K562 treated with DMSO at 1 percent for 48 hours (cell line): Measurements from ENCODE around the gene IPP. TPM values are rescaled to one million over a fixed set of nuclear protein-coding genes. Genes with fewer than 3 reads are reported as not detected.

Experiments
- total RNA-seq: library from RNA; unstranded; fragments of 300-600 nt; gene quantifications from 2 replicates; pipeline ENCODE4 v1.2.3, GENCODE V29; 2022; ENCODE audit warnings: low replicate concordance; ENCODE audit errors: extremely low read depth

The IPP gene
- total RNA-seq: not detected in 2 replicates

DNA sequence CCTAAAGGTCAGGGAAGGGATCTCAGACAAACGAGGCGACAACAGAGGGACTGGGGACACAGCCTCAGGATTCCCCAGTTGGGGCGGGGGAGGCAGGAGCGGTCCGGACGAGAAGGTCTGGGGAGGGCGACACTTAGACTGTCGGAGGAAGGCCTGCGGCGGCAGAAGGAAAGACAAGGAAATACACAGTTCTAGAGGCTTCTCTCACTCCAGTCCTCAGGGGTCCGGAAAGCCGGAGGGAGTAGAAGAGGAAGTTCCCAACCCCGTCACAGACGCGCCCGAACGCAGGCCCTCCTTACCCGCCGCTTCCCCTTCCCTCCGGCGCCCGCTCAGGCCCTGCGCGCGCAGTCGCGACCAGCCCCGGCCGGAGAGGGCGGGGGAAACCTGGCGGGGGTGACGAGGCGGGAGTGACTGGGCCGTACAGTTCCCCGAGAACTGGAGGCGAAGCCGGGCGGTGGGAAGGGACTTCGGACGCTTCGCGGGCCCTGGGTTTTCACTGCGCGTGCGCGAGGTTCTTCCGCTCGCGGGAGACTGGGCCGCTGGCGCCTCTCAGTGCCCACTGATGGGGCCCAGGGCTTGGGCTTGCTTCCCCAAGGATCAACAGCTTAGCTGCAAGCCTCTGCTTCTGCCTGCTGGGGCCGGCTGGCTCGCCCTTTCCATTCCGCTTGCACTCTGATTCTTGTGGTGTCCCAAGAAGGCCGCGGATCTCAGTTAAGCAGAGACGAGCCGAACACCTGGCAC, at the start of gene IPP:
TSS of gene IPP (minus strand) at position 356 of the 741 bp plus-strand sequence. CDS start 4,242 bp downstream, outside the sequence.

DNA sequence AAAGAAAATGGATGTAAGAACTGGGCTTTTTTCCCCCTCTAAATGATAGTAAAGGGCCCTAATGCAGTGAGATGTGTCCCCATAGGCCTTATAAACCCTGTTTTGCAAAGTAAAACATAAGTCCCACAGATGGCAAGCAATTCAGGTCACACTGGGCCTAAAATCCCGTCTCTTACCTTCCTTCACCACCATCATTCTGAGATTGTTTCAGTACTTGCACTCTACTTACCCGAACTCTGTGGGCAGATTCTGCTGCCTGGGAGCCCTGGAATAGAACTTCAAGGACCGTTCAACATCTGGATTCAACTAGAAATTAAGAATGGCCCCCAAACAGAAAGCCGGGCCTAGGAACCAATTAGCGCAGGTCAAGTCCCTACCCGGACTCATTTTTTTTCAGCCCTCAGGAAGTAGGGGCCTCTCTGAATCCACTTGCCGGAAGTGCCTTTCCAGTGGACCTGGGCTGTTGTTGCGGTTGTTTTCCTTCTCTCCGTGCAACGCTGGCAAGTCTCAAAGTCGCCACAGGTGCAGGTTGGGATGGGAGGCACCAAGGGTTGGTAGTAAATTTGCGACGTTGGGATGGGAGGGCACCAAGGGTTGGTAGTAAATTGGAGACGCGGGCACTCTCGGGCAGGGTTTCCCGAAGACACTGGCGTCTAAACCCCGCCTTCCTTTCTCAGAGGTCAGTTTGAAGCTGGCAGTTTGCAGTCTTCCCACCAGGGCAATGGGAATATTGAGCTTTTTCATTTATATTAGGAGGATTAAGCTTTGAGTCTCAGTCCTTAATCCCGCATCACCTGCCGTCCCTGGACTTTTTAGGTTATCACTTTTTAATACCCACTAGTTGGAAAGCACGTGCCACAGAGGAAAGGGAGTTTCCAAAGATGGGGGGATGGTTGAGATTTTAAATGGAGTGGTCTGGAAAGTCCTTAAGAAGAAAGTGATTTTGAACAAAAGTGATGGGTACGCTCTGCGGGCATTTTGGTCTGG, 62.4 kb downstream of the IPP start, which contains the start of gene TMEM69:
TSS of gene TMEM69 (plus strand) at position 428 of the 987 bp plus-strand sequence. CDS start 2,888 bp downstream, outside the sequence.

DNA sequence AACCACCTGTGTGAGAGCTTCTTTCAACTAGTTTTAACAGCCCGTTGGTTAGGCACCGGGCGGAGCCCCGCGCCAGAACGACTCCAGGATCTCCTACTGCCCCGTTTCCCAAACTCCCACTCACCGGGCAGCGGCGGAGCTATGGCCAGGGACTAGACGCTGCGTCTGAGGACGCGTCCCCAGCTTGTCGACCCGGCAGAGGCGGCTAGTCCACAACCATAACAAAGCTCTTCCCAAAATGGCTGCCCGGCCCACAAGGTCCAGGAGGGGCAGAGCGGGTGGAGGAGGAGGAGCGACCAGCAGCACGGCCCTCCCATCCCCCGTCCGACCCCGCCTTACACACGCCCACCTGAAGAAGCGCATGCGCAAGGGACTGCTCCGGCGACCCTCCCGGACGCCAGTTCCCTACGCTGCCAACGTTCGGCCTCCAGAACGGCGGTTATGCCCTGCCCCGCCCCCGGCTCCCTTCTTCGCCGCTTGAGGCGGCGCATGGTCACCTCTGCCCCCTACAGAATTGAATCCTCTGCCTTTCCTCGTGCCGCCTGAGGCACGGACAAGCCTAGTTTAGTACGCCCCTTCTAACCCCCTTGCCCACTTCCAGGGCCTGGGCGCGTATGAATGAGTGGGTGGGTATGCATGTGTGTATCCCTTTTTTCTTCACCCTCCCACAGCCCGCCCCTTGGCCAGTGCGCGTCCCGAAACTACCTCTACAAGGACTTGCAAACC, 64.0 kb downstream of the IPP start, which contains the start of gene GPBP1L1:
TSS of gene GPBP1L1 (minus strand) at position 246 of the 726 bp plus-strand sequence. CDS start 27,446 bp downstream, outside the sequence.

Other genes with a start within 250 kb of the IPP start
- gene PRDX1, start 228.8 kb downstream of the IPP start, total RNA-seq: 660 and 1,271 TPM in 2 replicates
- 594 TPM in 1 of 2 replicates, not detected in the other for gene AKR1A1, start 199.8 kb downstream of the IPP start, total RNA-seq
- gene NASP, start 166.6 kb downstream of the IPP start, total RNA-seq: not detected in 2 replicates
- not detected in 2 replicates for gene CCDC17, start 126.6 kb downstream of the IPP start, total RNA-seq
- not detected in 2 replicates for gene GPBP1L1, start 64.1 kb downstream of the IPP start, total RNA-seq
- gene TMEM69, start 62.5 kb downstream of the IPP start, total RNA-seq: not detected in 2 replicates
- gene MAST2, start 53.0 kb upstream of the IPP start, total RNA-seq: not detected in 2 replicates